GM21723 (cell line): ENCODE measurements around the gene CSTPP1.
"Not testable (repeated sequence)": the region's sequence is repeated elsewhere in the genome, so short reads cannot be mapped to it uniquely, and the experiment has no call there.

Source experiments
- ATAC-seq: cut with Tn5 transposase; IDR thresholded peaks from one replicate; pipeline ENCODE4 v1.9.1; 2021; ENCODE audit warnings: mild to moderate bottlenecking, moderate library complexity; ENCODE audit not compliant: unreplicated experiment

The CSTPP1 gene

DNA sequence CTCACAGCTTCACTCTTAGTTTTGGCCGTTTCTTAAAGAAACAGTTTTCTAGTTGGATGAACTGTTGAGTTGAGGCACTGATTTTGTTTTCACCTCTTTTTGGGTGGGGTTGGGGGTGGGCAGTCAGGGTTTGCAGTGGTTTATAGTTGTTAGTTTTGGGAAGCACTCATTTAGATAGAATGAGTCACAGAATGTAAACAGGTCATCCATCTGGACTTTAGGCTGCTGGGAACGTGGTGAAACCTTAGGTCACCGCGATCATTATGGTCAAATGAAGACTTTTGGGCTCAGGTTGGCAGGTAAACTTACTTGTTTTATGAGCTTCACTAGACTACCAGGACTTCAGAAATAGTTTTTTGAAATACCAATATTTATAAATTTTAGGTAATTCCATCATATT, 48.4 kb downstream of the CSTPP1 start:
- ATAC-seq, result no peak

DNA sequence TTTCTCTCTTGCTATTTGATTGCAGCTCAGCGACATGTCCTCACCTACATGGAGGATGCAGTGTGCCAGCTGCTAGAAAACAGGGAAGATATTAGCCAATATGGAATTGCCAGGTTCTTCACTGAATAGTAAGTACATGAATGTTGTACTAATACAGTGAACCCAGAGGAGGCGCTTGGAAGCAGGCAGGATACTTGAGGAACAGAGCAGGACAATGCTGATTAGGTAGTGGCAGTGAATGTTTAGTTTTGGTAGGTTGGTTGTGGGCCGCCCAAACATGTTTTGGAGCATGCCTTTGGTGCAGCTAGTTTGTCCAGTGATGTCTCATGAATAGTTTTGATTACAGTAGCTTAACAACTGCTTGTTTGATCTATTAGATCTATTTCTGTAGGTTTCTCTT, 50.6 kb downstream of the CSTPP1 start:
- ATAC-seq, result no peak

DNA sequence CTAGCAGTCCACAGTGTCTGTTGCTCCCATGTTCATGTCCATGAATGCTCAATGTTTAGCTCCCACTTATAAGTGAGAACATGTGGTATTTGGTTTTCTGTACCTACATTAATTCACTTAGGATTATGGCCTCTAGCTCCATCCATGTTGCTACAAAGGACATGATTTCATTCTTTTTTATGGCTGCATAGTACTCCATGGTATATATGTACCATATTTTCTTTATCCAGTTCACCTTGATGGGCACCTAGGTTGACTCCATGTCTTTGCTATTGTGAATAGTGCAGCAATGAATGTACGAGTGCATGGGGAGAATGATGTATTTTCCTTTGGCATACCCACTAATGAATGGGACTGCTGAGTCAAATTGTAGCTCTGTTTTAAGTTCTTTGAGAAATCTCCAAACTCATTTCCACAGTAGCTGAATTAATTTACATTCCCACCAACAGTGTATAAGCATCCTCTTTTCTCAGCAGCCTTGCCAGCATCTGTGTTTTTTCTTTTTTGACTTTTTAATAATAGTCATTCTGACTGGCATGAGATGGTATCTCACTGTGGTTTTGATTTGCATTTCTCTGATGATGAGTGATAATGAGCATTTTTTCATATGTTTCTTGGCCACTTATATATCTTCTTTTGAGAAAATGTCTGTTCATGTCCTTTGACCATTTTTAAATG, 53.4 kb downstream of the CSTPP1 start:
- not testable (repeated sequence) for ATAC-seq

DNA sequence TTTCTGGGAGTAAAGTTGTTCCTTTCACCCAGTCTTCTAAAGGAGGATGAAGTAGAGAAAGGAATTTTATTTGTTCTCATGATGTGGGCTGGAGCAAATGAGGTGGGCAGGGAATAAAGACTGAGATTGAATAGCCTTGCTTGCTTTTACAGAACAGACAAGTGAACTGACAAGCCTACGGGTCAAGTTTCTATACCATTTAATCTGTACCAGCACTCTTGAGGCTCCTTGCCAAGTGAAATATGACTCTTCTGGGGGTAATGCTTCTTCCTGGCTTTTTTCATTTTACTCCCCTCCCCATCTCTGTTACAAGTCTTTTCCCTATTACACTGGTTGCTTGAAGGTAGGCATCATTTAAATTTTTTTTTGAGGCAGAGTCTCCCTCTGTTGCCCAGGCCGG, 54.8 kb downstream of the CSTPP1 start:
- no peak for ATAC-seq

DNA sequence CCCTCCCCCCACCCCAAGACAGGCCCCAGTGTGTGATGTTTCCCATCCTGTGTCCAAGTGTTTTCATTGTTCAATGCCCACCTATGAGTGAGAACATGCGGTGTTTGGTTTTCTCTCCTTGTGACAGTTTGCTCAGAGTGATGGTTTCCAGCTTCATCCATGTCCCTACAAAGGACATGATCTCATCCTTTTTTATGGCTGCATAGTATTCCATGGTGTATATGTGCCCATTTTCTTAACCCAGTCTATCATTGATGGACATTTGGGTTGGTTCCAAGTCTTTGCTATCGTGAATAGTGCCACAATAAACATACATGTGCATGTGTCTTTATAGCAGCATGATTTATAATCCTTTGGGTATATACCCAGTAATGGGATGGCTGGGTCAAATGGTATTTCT, 55.8 kb downstream of the CSTPP1 start:
- ATAC-seq, result not testable (repeated sequence)

DNA sequence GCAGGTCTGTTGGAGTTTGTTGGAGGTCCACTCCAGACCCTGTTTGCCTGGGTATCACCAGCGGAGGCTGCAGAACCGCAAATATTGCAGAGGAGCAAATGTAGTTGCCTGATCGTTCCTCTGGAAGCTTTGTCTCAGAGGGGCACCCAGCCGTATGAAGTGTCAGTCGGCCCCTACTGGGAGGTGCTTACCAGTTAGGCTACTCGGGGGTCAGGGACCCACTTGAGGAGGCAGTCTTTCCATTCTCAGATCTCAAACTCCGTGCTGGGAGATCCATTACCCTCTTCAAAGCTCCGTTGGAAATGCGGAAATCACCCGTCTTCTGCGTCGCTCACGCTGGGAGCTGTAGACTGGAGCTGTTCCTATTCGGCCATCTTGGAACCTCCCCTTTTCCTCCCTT, 61.2 kb downstream of the CSTPP1 start:
- ATAC-seq, result not testable (repeated sequence)

DNA sequence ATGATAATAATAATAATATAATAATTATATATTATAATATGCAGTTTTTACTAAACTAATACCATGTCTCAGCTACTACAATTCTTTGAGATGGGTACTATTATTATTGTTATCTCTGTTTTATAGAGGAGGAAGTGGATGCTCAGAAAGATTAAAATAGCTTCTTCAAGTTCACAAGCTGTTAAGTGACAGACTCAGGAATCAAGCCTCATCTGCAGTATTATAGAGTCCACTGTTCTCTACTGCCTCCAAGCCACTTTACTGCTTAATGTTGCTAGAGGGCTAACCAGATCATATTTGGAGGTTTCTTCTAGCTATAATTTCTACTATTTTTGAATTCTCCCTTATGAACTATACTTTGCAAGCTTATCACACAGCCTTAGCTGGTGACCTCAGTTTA, 62.7 kb downstream of the CSTPP1 start:
- ATAC-seq, result no peak

DNA sequence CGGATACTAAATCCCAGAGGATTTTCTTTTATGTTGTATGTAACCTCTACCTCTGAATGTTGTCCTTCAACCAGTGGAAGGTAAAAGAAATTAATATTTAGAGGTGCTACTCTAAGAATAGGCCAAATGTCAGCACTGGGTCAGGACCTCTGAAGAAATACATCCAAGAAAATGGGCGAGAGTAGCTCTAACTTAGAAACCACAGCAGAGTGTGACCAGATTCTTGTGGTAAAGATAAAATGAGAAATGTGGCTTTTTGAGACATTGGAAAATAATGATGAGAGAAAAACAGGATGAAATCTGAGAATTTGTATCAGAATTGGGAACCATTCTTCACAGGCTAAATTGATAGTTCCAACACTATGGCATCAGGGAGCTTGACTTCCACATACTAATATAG, 63.5 kb downstream of the CSTPP1 start:
- ATAC-seq, result no peak

DNA sequence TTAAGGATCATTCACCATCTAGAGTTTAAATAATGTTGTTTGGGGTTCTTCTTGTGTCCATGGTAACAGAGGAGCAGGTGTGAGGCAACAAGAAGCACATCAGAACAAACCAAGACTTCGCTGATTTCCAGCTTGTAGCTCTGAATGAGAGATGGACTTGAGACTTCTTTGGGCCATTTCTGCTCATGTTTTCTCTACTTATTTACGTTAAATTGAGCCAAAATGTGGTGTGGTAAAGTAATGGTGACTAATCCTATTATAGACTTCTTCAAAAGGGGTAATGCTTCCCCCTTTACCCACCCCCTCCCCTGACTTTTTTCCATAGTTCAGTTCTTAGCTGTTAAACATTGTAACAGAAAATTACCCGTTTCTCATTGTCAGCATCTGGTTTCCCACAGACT, 65.2 kb downstream of the CSTPP1 start:
- ATAC-seq, result no peak

DNA sequence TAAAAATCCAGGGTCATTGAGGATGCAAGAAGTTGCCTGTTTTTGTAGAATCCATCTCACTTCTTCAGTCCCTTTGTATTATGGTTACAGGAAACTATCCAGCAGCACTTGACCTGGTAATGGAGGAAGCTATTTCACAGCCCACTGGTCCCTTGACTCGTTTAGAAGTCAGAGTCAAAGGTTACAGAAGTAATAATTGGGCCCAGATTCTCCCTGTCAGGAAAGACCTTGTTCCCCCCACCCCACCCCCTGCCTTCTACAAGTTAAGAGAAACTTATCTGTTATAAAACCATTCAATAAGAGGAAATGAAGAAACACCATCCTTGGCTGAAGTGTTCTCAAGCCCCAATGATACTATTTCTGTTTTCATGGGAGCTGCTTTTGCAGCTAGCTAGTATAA, 65.8 kb downstream of the CSTPP1 start:
- no peak for ATAC-seq

DNA sequence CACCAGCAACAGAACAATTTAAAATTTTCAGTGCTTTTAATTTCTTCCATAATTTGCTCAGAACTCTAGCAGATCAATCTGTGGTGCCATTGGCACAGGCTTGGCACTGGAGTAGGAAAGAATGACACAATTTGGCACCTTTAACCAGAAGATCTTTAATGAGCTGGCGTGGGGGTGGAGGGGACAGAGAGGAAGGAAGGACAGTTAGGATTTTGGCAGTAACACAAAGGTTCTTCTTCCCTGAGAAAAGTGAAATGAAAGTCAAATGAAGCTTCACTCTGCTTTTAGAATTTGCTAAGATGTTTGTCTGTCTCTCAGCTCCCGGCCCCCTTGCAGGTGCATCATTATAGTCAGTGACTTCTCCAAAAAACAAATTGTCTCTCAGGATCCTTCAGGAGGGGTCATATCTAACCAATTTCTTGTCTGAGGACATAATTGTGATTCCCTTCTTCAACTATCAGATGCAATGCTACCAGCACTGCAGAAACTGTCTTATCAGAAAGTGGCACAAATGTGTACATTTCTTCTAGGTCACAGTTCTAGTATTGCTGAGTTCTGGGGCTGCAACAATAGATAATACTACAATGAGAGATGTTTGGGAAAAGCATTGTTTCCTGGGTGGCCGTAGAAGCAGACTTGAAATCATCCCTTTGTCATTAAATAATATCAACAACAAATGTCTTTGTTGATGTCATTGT, 66.8 kb downstream of the CSTPP1 start:
- ATAC-seq, result no peak

DNA sequence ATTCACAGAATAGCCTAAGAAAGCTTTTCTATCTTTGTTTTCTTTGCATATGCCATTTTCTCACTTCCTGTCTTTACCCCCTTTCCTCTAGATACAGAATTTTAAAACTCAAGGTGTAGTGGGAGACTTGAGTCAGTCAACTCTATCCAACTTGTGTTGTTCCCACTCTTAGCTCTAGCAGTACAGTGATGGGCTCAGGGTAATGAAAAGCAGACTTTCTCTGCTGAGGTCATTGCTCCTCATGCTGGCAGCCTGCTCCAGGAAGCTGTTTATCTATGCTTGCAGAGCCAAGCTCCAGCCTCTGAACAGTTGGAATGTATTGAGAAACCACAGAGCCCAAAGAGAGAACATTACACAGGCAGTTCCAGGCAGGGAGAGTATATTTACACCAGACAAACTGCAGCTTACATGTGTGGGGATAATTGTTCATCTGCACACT, 68.1 kb downstream of the CSTPP1 start:
- ATAC-seq, result no peak

DNA sequence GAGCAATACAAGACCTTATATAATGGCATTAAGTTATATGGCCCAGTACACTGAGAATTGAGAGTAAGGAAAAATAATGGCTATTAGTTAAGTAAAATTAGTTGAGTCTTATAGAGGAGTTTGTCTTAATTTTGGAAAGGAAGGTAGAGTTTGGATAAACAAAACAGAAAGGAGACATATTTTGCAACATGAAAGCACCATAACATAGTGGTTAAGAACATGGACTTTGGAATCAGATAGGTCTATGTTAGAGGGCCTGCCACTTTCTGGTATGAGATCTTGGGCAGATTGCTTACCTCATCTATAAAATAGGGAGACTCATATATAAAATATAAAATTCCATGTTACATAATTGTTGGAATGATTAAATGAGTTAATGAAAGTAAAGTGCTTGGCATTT, 68.9 kb downstream of the CSTPP1 start:
- ATAC-seq, result no peak

DNA sequence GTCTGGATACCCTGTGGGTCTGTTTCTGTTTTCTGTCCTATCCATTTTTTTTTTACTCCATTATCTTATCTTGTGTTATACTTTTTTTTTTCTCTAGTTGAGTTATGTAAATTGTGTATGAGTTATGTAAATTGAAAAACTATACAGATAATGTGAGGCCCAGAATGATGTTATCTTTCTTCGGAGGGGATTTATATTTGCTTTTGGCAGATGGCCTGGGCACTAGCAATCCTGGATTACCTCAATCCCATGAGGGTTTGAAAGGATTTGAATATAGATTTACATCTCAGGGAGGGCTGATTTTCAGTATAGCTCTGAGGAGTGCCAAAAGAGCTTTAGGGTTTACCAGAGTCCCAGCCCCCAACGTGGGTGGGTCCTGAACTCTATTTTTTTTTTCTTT, 71.0 kb downstream of the CSTPP1 start:
- no peak for ATAC-seq

DNA sequence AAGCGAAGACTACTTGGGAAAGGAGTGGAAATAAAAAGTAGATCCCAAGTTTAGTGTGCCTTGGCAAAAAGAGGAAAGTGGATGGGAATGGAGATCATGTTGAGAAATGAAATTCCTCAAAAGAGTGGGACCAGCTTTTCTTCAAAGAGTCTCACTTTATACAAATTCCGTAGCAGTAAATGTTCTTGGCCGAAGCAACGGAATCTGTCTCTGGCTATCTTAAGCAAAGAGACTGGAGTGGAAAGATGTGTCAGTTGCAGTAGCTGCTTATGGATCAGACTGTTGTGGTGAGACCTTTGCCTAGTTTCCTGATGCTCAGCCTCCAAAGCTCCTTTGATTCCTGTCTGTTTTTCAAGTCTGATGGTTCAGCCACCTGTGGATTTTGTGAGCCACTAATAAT, 73.6 kb downstream of the CSTPP1 start:
- ATAC-seq, result no peak

DNA sequence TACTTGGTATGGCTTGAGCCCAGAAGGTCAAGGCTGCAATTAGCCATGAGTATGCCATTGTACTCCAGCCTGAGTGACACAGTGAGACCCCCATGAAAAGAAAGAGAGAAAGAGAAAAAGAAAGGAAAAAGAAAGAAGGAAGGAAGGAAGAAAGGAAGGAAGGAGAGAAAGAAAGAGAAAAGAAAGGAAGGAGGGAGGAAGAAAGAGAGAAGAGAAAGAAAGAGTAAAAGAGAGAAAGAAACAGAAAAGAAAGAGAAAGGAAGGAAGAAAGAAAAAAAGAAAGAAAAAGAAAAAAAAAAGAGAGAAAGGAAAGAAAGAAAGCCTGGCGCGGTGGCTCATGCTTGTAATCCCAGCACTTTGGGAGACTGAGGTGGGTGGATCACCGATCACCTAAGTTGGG, 77.5 kb downstream of the CSTPP1 start:
- no peak for ATAC-seq

DNA sequence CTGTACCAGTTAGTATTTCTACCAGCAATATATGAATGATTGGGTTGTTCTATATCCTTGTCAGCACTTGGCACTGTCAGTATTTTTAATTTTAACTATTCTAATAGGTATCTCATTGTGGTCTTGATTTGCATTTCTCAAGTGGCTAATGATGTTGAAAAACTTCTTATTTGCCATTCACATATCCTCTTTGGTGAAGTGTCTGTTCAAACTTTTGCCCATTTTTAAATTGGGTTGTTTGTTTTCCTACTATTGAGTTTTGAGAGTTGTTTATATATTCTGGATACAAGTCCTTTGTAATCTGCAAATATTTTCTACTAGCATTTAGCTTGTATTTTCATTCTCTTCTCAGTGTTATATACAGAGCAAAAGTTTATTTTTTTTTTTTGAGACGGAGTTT, 82.1 kb downstream of the CSTPP1 start:
- ATAC-seq, result no peak

DNA sequence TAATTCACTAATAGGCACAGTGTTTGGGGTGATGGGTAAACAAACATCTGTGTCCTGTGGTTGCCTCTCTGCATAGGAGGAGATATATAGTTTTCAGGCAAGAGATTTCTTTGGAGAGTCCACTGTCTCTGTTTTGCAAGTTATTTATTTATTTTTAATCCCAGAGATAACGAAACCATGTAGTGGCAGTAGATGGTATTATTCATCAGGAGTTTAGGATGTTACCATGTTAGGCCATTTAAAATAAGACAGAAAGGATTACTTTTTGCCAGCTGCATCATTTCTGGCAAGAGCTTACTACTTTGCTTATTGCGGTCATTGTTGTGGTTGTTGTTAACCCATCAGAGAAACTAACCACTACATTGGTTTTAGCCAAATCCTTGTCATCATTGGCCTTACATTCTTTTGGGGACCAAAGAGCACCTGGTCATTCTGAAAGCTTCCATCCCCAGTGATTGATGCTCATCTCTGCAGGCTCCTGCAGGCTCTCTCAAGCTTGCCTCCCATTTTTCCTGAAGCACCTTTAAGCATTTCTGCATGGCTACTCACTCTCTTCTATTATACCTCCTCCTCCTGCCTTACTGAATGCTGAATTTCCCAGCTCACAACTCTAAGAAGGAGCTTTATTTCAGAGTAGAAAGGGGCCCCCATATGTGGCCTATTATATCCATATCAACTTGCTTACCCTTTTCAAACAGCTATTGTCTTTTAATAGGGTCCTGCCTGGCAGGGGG, 84.4 kb downstream of the CSTPP1 start:
- ATAC-seq, result no peak

DNA sequence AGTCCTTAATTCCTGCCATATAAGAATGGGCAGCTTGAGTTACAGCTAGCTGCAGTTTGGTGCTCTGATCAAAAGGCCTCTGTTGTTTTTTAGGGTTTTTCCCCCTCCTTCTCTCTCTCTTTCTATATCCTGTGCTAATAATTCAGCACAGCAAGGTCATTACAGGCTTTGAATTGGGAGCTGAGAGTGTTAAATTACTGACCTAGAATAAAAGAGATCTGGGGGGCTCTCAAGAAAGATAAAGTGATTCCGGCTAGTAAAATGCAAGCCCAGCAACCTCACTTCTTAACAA, 84.9 kb downstream of the CSTPP1 start:
- no peak for ATAC-seq

DNA sequence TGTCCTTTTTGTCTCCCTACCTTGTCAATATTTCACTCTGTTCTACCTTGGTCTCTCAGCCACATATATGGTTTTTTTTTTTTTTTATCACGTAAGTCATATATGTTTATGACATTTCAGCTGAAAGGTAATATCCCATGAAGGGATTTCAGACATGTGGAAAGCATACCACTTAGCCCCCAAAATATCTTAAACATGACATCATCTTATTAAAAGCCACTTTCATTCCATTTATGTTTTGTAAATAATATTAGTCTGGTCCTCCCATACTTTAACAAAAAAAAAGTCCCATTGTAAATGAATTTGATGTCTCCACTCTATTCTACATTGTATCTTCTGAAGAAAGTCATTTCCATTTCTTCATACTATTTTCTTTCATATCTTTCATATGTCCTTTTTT, 85.4 kb downstream of the CSTPP1 start:
- no peak for ATAC-seq

DNA sequence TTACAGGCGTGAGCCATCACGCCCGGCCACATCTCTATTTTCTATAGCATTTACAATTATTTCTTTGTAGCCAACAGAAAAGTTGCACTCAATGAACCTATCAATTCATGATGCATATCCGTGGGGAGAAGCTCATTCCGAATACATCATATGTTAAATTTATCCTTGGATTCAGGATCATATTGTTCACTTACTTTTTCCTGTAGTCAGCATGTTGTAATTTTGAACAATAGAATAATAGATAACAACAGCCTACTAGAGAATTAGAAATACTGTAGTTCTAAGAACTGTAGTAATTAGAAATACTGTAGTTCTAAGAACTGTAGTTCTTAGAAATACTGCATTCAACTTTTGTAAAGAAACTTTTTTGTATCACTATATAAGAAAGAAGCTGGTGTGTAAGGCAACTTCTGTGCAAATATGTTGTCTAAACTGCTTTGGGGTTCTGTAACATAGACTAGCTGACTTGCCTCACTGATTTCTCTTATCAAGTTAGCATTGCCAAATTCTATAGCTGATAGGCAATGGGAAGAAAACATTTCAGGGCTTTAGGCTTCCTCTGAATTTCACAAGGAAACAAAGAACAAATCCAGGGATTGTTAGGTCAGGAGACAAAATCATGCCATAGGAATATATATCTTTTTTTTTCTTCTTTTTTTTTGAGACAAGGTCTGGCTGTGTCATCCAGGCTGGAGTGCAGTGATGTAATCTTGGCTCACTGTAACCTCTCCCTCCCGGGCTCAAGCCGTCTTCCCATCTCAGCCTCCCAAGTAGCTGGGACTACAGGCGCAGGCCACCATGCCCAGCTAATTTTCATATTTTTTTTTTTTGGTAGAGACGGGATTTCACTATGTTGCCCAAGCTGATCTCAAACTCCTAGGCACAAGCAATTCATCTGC, 91.9 kb downstream of the CSTPP1 start:
- no peak for ATAC-seq
